ENCODE data around the gene POLR2F. TPM values are rescaled to one million over a fixed set of nuclear protein-coding genes. Genes with fewer than 3 reads are reported as not detected.

Gene POLR2F
- total RNA-seq, 4 donors from 2014 or later = 45.7 to 93.0 (median 72.1) TPM

- peaks cover 31 to 55% (median 50%) of the 10 kb centered on the region in 4 donors for H3K36me3 ChIP-seq
- H3K9me3 ChIP-seq = no peaks in the 10 kb centered on the region
- DNase-seq (ENCODE audit: extremely low spot score) = no peak
- H3K27ac ChIP-seq (replicated peaks in 1 of 4) = peak overlapping the region; percentile 95 to 96 (median 96)
- WGBS = 84% methylated on average over 8 of the region's 8 CpGs
- no peak overlapping the region for H3K4me3 ChIP-seq
- H3K27me3 ChIP-seq = no peaks in the 10 kb centered on the region
- intact Hi-C loops (cut with DNase I) = no loop called here
- TF ChIP-seq, protein P1, sequence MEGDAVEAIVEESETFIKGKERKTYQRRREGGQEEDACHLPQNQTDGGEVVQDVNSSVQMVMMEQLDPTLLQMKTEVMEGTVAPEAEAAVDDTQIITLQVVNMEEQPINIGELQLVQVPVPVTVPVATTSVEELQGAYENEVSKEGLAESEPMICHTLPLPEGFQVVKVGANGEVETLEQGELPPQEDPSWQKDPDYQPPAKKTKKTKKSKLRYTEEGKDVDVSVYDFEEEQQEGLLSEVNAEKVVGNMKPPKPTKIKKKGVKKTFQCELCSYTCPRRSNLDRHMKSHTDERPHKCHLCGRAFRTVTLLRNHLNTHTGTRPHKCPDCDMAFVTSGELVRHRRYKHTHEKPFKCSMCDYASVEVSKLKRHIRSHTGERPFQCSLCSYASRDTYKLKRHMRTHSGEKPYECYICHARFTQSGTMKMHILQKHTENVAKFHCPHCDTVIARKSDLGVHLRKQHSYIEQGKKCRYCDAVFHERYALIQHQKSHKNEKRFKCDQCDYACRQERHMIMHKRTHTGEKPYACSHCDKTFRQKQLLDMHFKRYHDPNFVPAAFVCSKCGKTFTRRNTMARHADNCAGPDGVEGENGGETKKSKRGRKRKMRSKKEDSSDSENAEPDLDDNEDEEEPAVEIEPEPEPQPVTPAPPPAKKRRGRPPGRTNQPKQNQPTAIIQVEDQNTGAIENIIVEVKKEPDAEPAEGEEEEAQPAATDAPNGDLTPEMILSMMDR (IDR thresholded peaks at IDR 0.05) = no peak
- no peak for TF ChIP-seq POLR2AphosphoS5 (IDR thresholded peaks at IDR 0.05)
- TF ChIP-seq POLR2A (IDR thresholded peaks at IDR 0.05; ENCODE audit: low read depth) = no peak
- TF ChIP-seq EP300 (IDR thresholded peaks at IDR 0.05) = no peak
- peaks cover 37 to 84% (median 62%) of the 10 kb centered on the region in 4 donors for H3K4me1 ChIP-seq
Measured at GRCh38 chr22:37912171-37912570, 41.3 kb upstream of the POLR2F start.

GRCh38 chr22:37913233-37913721, 40.2 kb upstream of the POLR2F start:
- WGBS = 47% methylated on average over 6 of the region's 7 CpGs
- no peak for DNase-seq (ENCODE audit: extremely low spot score)
- H3K27ac ChIP-seq (replicated peaks in 1 of 4) = peak overlapping the region; percentile 95 to 96 (median 96)
- peaks cover 37 to 66% (median 61%) of the 10 kb centered on the region in 4 donors for H3K36me3 ChIP-seq
- H3K27me3 ChIP-seq = no peaks in the 10 kb centered on the region
- intact Hi-C loops (cut with DNase I) = no loop called here
- H3K9me3 ChIP-seq = no peaks in the 10 kb centered on the region
- no peak overlapping the region for H3K4me3 ChIP-seq
- TF ChIP-seq EP300 (IDR thresholded peaks at IDR 0.05) (no peak), POLR2A (IDR thresholded peaks at IDR 0.05; ENCODE audit: low read depth) (no peak), POLR2AphosphoS5 (IDR thresholded peaks at IDR 0.05) (no peak)
- TF ChIP-seq, protein P1 (IDR thresholded peaks at IDR 0.05) = no peak
- peaks cover 33 to 81% (median 54%) of the 10 kb centered on the region in 4 donors for H3K4me1 ChIP-seq

DNA sequence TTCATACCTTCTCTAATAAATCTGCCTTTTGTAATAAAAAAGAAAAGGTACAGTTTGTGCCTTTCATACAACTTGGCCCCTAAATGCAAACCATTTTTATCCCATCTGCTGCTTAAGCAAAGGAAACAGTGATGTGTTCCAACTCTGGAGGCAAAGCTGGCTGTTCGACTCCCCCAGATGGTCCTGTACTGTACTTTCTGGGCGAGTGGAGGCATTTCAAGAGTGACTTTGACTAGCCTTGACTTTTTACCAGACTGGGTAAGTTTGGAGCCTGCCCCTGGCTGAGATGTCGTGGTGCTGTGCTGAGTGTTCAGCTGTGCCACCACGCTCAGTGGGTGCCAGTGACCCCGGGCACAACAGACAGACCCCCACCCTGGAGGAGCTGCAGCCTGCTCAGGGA, 37.2 kb upstream of the POLR2F start:
- intact Hi-C loops (cut with DNase I) = no loop called here
- H3K27ac ChIP-seq (replicated peaks in 1 of 4) = peak overlapping the region in 3 of 4 donors; percentile 32 to 45 (median 32)
- DNase-seq (ENCODE audit: extremely low spot score) = no peak
- H3K36me3 ChIP-seq = peaks cover 48 to 96% (median 90%) of the 10 kb centered on the region in 4 donors
- H3K4me1 ChIP-seq = peaks cover 24 to 61% (median 32%) of the 10 kb centered on the region in 4 donors
- 76% methylated on average over 5 of the region's 5 CpGs for WGBS
- H3K27me3 ChIP-seq = no peaks in the 10 kb centered on the region
- no peak for TF ChIP-seq POLR2A (IDR thresholded peaks at IDR 0.05; ENCODE audit: low read depth)
- TF ChIP-seq, protein P1 (IDR thresholded peaks at IDR 0.05) = no peak
- TF ChIP-seq POLR2AphosphoS5 (IDR thresholded peaks at IDR 0.05) = no peak
- no peak for TF ChIP-seq EP300 (IDR thresholded peaks at IDR 0.05)
- H3K4me3 ChIP-seq = no peak overlapping the region
- H3K9me3 ChIP-seq = no peaks in the 10 kb centered on the region

DNA sequence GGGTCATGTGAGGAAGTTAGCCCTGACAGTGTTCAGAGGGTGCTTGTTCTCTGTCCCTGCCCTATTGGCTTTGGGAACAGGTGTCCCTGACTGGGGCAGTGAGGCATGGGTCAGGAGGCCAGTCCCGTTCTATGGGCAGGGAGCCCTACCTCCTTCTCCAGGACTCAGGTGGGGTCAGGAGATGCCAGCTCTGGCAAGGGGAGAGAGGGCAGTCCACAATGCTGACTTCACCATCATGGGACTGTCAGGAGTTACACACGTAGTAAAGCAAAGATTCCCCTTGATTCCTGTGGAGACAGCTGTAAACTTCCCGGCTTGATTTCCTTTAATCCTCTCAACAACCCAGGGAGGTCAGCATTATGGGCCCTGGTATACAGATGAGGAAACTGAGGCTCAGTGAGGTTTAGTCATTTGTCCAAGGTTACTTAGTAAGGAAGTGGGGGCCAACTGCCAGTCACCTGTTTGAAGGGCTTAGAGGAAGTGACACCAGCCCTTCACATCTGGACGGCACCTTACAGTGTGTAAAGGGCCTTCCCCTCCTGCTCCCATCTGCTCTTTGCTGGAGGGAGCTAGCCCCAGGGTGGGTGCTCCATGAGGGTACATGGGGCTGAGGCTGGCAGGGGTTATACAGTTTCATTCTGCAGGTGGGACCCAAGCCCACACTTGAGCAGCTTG, 35.5 kb upstream of the POLR2F start:
- intact Hi-C loops (cut with DNase I) = no loop called here
- Histone ChIP-seq H3K4me1 (peaks cover 15 to 54% (median 25%) of the 10 kb centered on the region in 4 donors), H3K36me3 (peaks cover 51 to 97% (median 95%) of the 10 kb centered on the region in 4 donors), H3K27me3 (no peaks in the 10 kb centered on the region), H3K27ac (replicated peaks in 1 of 4) (peak overlapping the region in 3 of 4 donors; percentile 32 to 56 (median 48)), H3K4me3 (no peak overlapping the region), H3K9me3 (no peaks in the 10 kb centered on the region)
- TF ChIP-seq EP300 (IDR thresholded peaks at IDR 0.05) (no peak), POLR2AphosphoS5 (IDR thresholded peaks at IDR 0.05) (no peak), POLR2A (IDR thresholded peaks at IDR 0.05; ENCODE audit: low read depth) (no peak)
- TF ChIP-seq, protein P1 (IDR thresholded peaks at IDR 0.05) = no peak
- DNase-seq (ENCODE audit: extremely low spot score) = no peak
- 83% methylated on average over 3 of the region's 4 CpGs for WGBS
